ENCODE data around the gene CDK14.

CDK14 gene

GRCh38 chr7:90988996-90989765 is 393.1 kb downstream of the CDK14 start:
- H3K27me3 ChIP-seq (replicated peaks; ENCODE audit: control insufficient read depth, insufficient read depth, low read length): no peaks in the 10 kb centered on the region
- no peak for DNase-seq (ENCODE audit: extremely low read depth, insufficient read length)

GRCh38 chr7:90994121-90994520 is 398.0 kb downstream of the CDK14 start:
- Histone ChIP-seq H3K36me3 (ENCODE audit: control insufficient read depth, insufficient read depth, low read length) (no peaks in the 10 kb centered on the region), H3K27me3 (replicated peaks; ENCODE audit: control insufficient read depth, insufficient read depth, low read length) (no peaks in the 10 kb centered on the region), H3K4me3 (replicated peaks; ENCODE audit: low read depth, low read length) (no peak overlapping the region)
- no peak for DNase-seq (ENCODE audit: extremely low read depth, insufficient read length)
- TF ChIP-seq CTCF (IDR thresholded peaks at IDR 0.05; ENCODE audit: insufficient read depth, low read length, poor library complexity, severe bottlenecking): no peak

More at GRCh38 chr7:90988996-90989765, 393.1 kb downstream of the CDK14 start:
- no peak overlapping the region for H3K4me3 ChIP-seq (replicated peaks; ENCODE audit: low read depth, low read length)
- H3K36me3 ChIP-seq (ENCODE audit: control insufficient read depth, insufficient read depth, low read length): no peaks in the 10 kb centered on the region
- TF ChIP-seq CTCF (IDR thresholded peaks at IDR 0.05; ENCODE audit: insufficient read depth, low read length, poor library complexity, severe bottlenecking): no peak

- DNase-seq (ENCODE audit: extremely low read depth, insufficient read length): no peak
- no peaks in the 10 kb centered on the region for H3K27me3 ChIP-seq (replicated peaks; ENCODE audit: control insufficient read depth, insufficient read depth, low read length)
- no peak for TF ChIP-seq CTCF (IDR thresholded peaks at IDR 0.05; ENCODE audit: insufficient read depth, low read length, poor library complexity, severe bottlenecking)
- no peak overlapping the region for H3K4me3 ChIP-seq (replicated peaks; ENCODE audit: low read depth, low read length)
- H3K36me3 ChIP-seq (ENCODE audit: control insufficient read depth, insufficient read depth, low read length): no peaks in the 10 kb centered on the region
Observed at GRCh38 chr7:90994601-90995000, 398.5 kb downstream of the CDK14 start.

GRCh38 chr7:90995996-90996395 is 399.9 kb downstream of the CDK14 start:
- H3K4me3 ChIP-seq (replicated peaks; ENCODE audit: low read depth, low read length): no peak overlapping the region
- no peaks in the 10 kb centered on the region for H3K27me3 ChIP-seq (replicated peaks; ENCODE audit: control insufficient read depth, insufficient read depth, low read length)
- DNase-seq (ENCODE audit: extremely low read depth, insufficient read length): no peak
- H3K36me3 ChIP-seq (ENCODE audit: control insufficient read depth, insufficient read depth, low read length): no peaks in the 10 kb centered on the region
- no peak for TF ChIP-seq CTCF (IDR thresholded peaks at IDR 0.05; ENCODE audit: insufficient read depth, low read length, poor library complexity, severe bottlenecking)

GRCh38 chr7:90999989-91000979 is 404.2 kb downstream of the CDK14 start:
- H3K36me3 ChIP-seq (ENCODE audit: control insufficient read depth, insufficient read depth, low read length): no peaks in the 10 kb centered on the region; the same call in 1 of the 2 replicates
- no peak overlapping the region for H3K4me3 ChIP-seq (replicated peaks; ENCODE audit: low read depth, low read length)
- no peaks in the 10 kb centered on the region for H3K27me3 ChIP-seq (replicated peaks; ENCODE audit: control insufficient read depth, insufficient read depth, low read length)
- no peak for DNase-seq (ENCODE audit: extremely low read depth, insufficient read length)
- no peak for TF ChIP-seq CTCF (IDR thresholded peaks at IDR 0.05; ENCODE audit: insufficient read depth, low read length, poor library complexity, severe bottlenecking)
